ENCODE data around the gene BACH1. TPM values are rescaled to one million over a fixed set of nuclear protein-coding genes. Genes with fewer than 3 reads are reported as not detected.
A peak's percentile ranks its signal among the peaks of the same experiment; 100 is the strongest.
"Not testable (repeated sequence)": the region's sequence is repeated elsewhere in the genome, so short reads cannot be mapped to it uniquely, and the experiment has no call there.

The BACH1 gene
- total RNA-seq, 1 experiment from 2014 or later = 29.2 TPM

DNA sequence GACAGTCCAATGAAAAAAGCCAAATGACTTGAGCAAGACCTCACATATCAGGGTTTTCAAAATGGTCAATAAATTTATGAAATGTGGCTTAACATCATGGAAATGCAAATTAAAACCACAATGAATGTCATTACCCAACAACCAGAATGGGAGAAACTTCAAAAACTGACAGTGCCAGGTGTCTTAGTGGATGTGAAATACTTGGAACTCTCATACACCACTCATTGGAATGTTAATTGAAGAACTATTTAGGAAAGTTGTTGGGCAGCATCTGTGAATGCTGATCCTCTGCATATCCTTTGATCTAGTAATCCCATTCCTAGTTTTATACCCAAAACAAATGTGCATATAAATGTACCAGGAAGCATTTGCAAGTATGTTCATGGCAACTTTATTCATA lies 19.2 kb upstream of the BACH1 start:
- DNase-seq = no peak
- H3K9me3 ChIP-seq = no peaks in the 10 kb centered on the region
- H3K27me3 ChIP-seq = no peaks in the 10 kb centered on the region
- H3K36me3 ChIP-seq = no peaks in the 10 kb centered on the region
- no peak overlapping the region for H3K4me3 ChIP-seq

DNA sequence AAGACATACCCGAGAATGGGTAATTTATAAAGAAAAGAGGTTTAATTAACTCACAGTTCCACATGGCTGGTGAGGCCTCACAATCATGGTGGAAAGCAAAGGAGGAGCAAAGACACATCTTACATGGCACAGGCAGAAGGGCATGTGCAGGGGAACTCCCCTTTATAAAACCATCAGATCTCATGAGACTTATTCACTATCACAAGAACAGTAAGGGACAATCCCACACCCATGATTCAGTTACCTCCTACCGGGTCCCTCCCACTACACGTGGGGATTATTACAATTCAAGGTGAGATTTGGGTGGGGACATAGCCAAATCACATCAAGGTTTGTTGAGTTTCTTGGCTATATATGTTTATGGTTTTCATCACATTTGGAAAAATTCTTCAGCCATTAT lies 16.9 kb upstream of the BACH1 start:
- H3K36me3 ChIP-seq, H3K4me3 ChIP-seq, DNase-seq, H3K9me3 ChIP-seq, H3K27me3 ChIP-seq: not testable (repeated sequence)

DNA sequence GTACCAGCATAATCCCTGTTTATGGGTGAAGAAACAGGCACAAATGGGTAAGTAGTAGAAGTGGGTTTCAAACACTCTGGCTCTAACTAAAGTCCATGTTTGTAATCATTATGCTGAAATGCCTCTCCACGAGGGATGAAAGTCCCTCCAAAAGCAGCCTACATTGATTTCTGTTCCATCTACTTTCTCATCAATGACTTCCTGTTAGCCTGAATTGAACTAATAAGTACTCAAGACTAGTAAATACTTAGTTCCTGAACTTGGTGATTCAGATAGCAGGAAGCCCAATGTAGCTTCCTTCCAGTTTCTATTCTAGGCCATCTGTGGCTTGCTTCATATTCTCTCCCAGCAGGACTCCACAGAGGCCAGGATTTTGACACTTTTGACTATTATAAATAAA lies 11.3 kb upstream of the BACH1 start:
- Histone ChIP-seq H3K36me3 (no peaks in the 10 kb centered on the region), H3K27me3 (no peaks in the 10 kb centered on the region), H3K9me3 (no peaks in the 10 kb centered on the region), H3K4me3 (no peak overlapping the region)
- DNase-seq = no peak

DNA sequence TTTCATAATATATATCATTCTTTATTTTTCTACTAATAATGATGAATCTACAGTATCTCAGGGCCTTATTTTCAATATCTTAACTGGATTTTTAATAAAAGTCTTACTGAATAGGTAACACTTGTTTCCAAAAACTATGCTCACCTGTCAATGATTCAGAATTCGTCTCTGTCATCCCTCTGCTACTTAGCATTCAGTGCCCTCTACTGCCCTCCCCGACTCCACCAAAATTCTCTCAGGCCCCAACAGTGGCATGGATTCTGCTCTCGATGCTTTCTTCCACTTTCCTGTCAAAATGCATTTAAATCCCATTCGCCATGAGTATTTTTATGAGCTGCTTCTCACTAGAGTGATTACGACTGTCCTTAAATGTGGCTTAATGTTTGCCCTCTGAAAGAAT lies 10.5 kb upstream of the BACH1 start:
- Histone ChIP-seq H3K27me3 (no peaks in the 10 kb centered on the region), H3K9me3 (no peaks in the 10 kb centered on the region), H3K36me3 (no peaks in the 10 kb centered on the region), H3K4me3 (no peak overlapping the region)
- DNase-seq = no peak

DNA sequence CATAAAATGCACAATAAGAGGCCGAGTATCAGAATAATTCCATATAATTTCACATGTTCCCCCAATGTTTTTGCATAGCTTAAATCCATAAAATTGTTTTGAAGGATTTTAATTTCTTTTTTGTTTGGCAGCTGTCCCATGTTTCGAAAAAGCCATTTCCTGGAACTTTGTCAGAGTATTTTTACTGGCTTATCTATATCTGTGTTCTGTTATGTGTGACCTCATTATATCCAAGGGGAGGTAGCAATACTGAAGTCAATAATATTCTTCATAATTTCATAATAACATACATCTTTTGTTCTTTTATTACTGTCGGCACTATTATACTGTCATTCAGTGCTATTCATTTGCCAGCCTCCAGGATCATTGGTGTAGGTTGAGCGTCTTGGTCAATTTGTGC lies 9.4 kb upstream of the BACH1 start:
- DNase-seq = no peak
- no peak overlapping the region for H3K4me3 ChIP-seq
- H3K36me3 ChIP-seq = no peaks in the 10 kb centered on the region
- no peaks in the 10 kb centered on the region for H3K9me3 ChIP-seq
- H3K27me3 ChIP-seq = no peaks in the 10 kb centered on the region

DNA sequence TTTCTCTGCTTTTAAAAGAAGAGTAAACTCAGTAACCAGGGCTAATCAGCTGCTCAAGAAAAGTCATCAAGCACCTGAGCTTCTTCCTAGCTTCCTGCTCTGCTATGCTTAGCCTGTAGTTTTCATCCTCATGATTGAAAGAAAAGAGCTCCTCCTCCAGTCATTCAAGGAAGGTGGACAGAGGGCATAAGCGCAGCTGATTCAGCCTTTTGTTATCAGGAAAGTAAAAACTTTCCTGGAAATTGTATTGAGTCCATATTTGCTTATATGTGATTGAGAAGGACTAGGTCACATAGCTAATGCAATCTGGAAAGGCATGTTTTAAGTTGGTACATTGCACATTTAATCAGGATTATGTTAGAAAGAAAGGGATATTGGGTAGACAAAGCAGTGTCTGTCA lies 8.5 kb upstream of the BACH1 start:
- no peaks in the 10 kb centered on the region for H3K9me3 ChIP-seq
- no peak overlapping the region for H3K4me3 ChIP-seq
- H3K27me3 ChIP-seq = no peaks in the 10 kb centered on the region
- no peak for DNase-seq
- H3K36me3 ChIP-seq = no peaks in the 10 kb centered on the region

DNA sequence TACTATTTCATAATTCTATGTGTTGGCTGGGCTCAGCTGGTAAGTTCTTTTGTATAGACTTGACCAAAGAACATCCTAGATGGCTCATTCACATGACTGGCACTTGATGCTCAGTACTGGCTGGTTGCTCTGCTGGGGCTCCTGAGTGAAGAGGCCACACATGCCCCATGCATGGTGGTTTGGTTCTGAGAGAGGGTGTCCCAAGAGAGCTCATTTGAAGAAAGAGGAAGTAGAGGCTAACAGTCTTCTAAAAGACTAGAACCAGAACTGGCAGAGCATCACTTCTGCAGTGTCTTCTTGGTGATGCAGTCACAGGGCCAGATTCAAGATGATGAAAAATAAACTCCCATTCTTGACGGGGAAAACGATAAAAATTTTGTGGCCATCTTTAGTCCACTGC lies 5.2 kb upstream of the BACH1 start:
- no peak overlapping the region for H3K4me3 ChIP-seq
- peaks cover 2% of the 10 kb centered on the region; the same call in 1 of the 2 replicates for H3K9me3 ChIP-seq
- DNase-seq = no peak
- no peaks in the 10 kb centered on the region for H3K36me3 ChIP-seq
- no peaks in the 10 kb centered on the region for H3K27me3 ChIP-seq

DNA sequence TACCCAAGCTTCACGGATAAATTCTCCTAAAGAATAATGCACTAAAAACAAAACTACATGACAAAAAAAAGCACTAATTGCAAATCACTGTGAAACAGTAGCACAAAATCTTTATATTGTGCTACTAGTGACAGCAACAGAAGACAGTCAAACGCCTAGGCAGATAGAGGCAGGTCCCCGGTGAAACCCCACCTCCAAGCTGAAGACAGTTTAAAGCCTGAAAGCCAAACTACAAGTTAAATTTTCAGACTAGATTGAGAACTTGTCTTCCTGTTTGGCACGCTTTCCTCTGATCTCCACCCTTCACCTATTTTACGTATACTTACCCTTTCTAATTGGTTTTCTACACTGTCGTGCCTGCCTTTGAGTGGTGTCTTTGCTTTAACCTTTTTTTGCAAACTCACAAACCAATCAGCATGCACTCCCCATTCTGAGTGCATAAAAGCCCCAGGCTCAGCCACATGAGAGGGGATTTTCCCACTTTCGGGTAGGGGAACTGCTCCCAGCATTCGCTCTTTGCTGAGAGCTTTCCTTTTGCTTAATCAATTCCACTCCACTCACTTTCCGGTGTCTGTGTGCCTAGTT lies 3.6 kb upstream of the BACH1 start:
- Histone ChIP-seq H3K27me3 (no peaks in the 10 kb centered on the region), H3K9me3 (peaks cover 2% of the 10 kb centered on the region; the same call in 1 of the 2 replicates), H3K4me3 (no peak overlapping the region), H3K36me3 (peaks cover 6% of the 10 kb centered on the region)
- DNase-seq = no peak

DNA sequence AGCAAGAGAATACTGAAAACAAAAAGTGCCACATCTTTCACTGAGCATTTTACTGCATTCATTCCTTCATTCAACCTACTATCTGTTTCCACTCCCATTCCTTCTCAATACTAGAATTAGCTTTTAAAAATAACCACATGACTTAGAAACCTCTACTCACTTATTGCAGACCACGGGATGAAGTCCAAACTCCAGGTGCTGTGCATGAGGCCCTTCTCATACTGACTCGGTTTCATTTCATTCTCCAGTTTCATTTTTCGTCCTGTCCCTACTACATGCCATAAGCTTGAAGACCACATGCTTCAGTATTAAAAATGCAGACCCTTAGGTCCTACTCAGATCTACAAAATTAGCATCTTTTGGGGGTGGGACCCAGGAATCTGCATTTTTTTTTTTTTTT lies 2.3 kb upstream of the BACH1 start:
- DNase-seq = no peak

DNA sequence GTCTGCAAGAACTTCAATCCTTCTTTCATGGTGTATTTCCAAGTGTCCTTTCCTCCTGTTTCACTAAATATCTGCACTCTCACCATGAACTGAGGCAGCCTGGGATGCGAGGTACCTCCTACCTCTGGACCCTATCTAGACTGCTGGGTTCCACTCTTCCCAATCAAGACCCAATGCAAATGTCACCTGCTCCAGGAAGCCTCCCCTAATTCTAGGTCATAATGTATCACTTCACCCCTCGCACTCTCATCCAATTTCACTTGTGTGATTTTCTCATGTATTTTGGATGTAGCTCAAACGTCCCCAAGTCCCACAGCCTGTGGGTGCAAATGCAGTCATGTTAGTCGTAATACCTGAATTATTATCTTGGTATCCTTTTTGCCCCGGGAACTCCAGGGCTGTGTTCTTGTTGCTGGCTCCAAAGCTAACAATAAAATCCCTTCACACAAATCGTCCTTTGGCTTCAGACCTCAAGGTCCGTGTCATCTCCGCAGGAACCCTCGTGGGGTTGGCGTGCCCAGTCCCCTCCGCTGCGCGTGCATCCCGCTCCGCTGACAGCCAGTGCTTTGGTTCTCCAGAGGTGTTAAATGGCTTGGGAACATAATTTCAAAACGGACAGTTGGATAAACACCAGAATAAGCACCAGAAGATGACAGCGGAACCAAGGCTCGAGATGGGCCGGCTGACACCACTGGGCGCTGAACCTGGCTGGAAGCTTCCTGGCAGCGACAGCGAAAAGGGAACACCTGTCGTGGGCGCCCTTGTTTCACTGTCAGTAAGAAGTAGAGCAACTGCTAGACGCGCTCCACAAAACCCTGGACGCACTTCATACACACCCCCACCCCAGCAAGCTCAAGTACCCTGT lies 1.0 kb upstream of the BACH1 start:
- H3K9me3 ChIP-seq = peaks cover 2% of the 10 kb centered on the region; the same call in 1 of the 2 replicates
- no peak for DNase-seq
- H3K36me3 ChIP-seq = peaks cover 6% of the 10 kb centered on the region
- H3K4me3 ChIP-seq = peak overlapping the region; percentile 94
- no peaks in the 10 kb centered on the region for H3K27me3 ChIP-seq

More for the DNA sequence above, 2.3 kb upstream of the BACH1 start:
- Histone ChIP-seq H3K36me3 (peaks cover 6% of the 10 kb centered on the region), H3K4me3 (no peak overlapping the region), H3K9me3 (peaks cover 2% of the 10 kb centered on the region; the same call in 1 of the 2 replicates), H3K27me3 (no peaks in the 10 kb centered on the region)

DNA sequence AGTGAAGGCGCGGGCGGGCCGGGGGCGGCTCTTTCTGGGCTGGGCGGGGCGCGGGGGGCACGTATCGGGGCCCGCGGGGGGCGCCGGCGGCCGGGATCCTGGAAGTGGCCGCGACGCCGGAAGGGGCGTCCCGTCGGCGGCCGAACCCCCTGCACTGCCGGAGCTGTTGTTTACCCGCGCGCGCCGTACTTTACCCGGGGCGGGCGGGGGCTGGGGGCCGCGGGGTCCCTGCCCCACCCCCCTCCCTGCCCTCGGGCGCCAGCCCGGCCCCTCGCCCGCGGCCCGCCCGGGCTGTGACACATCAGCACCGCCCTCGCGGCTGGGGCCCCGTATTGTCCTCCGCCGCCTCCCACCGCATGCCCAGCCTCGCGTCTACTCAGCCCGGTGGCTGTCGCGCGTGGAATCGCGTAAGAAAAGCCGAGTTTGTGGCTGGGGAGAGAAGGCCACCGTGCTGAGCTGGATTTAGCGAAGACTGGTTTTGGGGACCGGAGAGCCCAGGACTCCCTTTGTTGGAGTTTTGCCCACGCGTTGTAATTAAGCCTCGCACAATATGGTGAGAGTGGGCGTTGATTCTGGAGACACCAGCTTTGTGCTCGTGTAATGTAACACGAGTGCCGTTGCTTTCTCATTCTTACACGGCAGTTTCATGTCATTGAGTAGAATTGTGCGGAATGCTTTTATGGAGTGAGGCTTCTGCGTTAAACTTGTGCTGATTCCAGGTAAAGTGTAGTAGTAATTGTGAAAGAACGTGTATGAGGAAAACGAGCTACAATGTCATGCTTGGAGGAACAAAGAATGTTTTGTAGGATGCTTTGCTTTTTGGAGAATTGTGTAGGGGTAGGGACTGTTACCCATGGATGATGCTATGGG lies 559 bp downstream of the BACH1 start:
- Histone ChIP-seq H3K27me3 (no peaks in the 10 kb centered on the region), H3K36me3 (peaks cover 6% of the 10 kb centered on the region), H3K9me3 (peaks cover 2% of the 10 kb centered on the region; the same call in 1 of the 2 replicates), H3K4me3 (peak overlapping the region; percentile 94)
- peak; percentile 66 for DNase-seq

DNA sequence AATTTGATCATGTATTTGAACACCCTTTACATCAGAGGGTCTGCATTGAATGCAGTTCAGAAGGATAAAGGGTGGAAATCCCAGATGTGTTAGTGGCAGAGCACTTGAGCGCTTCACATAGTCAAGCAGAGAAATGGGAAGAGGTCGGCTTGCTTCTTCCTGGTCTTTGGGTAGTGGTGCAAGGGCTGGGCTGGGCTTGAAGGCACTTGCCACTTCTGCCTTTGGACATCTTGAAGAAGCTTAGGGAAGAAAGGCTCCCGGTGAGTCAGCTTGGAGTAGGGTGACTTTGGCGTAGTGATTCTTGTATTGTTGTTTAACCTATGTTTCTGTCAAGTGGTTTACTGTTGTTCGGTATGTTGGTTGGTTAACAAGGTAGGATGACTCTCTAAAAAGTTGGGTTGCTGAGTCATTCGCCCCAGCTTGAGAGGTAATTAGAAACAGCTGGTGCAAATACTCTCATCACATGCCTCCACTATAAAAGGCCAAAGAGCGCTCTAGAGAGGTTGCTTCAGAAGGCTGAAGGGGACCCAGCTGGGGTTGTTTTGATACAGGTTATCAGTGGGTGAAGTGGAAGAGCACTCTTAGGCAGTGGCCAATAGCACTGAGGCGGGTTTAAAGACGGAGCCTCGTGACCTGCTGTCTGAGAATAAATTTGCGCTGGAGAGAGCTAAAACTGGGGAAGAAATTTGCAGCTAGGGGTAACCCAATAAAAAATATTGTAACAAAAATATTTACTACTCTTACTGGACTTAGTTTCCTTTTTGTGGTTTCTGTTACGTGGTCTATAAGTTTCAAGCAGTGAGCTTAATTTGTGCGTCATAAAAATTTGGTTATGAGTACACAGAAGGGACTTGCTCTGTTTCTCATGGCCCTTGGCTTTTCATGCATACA lies 1.4 kb downstream of the BACH1 start:
- Histone ChIP-seq H3K36me3 (peaks cover 6% of the 10 kb centered on the region), H3K27me3 (no peaks in the 10 kb centered on the region), H3K9me3 (peaks cover 2% of the 10 kb centered on the region; the same call in 1 of the 2 replicates), H3K4me3 (peak overlapping the region; percentile 94)
- peak; percentile 45 for DNase-seq

DNA sequence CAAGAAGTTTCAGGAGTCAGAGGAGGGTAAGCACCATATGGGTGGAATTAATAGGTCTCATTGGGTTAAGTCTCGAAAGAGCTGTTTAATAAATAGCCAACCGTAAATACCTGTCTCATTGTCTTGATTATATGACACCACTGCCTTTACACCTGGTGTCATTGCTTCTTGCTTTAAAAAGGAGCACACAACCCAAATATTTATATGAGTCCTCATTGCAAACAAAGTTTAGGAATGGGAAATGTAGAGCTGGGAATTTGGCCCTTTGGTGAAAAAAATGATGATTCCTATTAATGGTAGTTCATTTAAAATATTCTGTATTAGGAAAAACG lies 2.1 kb downstream of the BACH1 start:
- peaks cover 6% of the 10 kb centered on the region for H3K36me3 ChIP-seq
- DNase-seq = no peak
- H3K4me3 ChIP-seq = peak overlapping the region; percentile 94
- no peaks in the 10 kb centered on the region for H3K27me3 ChIP-seq
- peaks cover 2% of the 10 kb centered on the region; the same call in 1 of the 2 replicates for H3K9me3 ChIP-seq

DNA sequence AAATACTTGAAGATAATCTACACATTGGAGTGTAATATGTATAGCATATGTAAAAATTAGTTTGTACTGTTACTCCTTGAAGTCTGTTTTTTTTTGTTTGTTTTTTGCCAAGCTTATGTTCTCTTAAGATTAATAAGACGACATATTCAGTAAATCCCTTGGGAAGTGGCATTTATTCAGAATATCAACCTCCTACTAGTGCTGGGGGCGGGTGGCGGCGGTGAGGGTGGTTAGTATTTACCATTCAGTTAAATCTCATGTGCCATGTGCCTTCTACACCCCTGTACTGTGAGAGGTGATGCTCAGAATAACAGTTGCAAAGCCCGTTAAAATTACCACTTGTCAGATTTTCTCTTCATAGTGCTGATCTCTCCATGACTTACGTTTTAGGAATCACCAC lies 3.0 kb downstream of the BACH1 start:
- no peak for DNase-seq
- H3K9me3 ChIP-seq = no peaks in the 10 kb centered on the region
- peaks cover 6% of the 10 kb centered on the region for H3K36me3 ChIP-seq
- no peaks in the 10 kb centered on the region for H3K27me3 ChIP-seq
- H3K4me3 ChIP-seq = peak overlapping the region; percentile 94

DNA sequence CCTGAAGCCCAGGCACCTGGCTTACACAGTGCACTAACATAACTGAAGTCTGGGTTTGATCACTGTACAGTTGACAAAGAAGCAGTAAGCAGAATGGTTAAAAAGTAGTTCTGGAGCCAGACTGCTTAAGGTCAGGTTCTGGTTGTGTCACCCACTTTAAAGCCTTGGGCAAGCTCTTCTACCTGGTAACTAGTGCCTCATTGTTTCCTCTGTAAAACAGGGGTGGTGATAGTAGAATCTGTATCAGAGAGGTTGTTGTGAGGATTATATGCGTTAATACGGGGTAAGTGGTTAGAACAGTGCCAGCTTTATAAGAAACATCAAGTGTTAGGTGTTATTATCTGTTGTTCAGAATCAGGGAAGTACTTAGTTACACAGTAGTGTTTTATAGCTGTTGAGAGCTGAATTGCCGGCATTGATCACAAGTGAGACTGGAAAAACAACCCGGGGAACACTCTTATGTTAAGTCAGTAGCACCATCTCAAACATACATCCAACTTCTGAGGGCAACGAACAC lies 3.7 kb downstream of the BACH1 start:
- Histone ChIP-seq H3K4me3 (peak overlapping the region; percentile 94), H3K9me3 (no peaks in the 10 kb centered on the region), H3K36me3 (peaks cover 10% of the 10 kb centered on the region), H3K27me3 (no peaks in the 10 kb centered on the region)
- DNase-seq = no peak

DNA sequence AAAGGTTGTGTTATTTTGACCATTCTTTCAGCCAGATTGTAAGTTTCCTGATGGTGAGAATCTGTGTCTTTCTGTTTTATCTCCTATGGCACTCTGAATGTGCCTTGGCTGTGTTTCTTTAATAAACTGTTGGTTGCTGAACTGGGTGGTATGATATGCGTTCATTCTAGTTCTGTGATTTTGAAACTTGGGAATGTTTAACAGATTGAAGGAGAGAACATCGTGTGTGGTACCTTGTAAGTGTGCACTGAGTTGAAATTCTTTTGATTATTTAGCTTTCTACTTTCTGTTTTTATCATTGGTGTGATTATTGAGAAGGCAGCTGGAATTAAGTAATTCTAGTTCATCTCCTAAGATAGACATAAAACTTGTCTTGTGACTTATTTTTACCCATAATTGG lies 4.6 kb downstream of the BACH1 start:
- H3K36me3 ChIP-seq = peaks cover 14% of the 10 kb centered on the region
- H3K4me3 ChIP-seq = no peak overlapping the region
- no peaks in the 10 kb centered on the region for H3K27me3 ChIP-seq
- no peak for DNase-seq
- H3K9me3 ChIP-seq = no peaks in the 10 kb centered on the region

All from MG63 (cell line).